H1 (cell line): Measurements from ENCODE around the gene DNAH1. TPM values are rescaled to one million over a fixed set of nuclear protein-coding genes. Genes with fewer than 3 reads are reported as not detected.
A peak's percentile ranks its signal among the peaks of the same experiment; 100 is the strongest.

Source experiments
- BACH1 ChIP-seq: IDR thresholded peaks from 2 replicates; pipeline ENCODE4 v1.6.1; 2012; ENCODE audit warnings: low read length, improper control_type of control experiment
- BRCA1 ChIP-seq: IDR thresholded peaks from 2 replicates; pipeline ENCODE4 v1.6.1; 2012; ENCODE audit warnings: low read depth, low read length, improper control_type of control experiment
- CBX8 ChIP-seq: fragments of 300-800, 300-1000 bp; sonication (generic); IDR thresholded peaks from 2 replicates; pipeline ENCODE4 v1.7.1; 2016; ENCODE audit warnings: low read depth, low read length, borderline replicate concordance
- CTBP2 ChIP-seq: IDR thresholded peaks from 2 replicates; pipeline ENCODE4 v1.7.0; 2011; ENCODE audit warnings: borderline replicate concordance, mild to moderate bottlenecking, moderate library complexity, mixed read lengths, low read length; ENCODE audit not compliant: insufficient read depth, insufficient read length
- FOSL1 ChIP-seq: IDR thresholded peaks from 2 replicates; pipeline ENCODE4 v1.6.1; 2011; ENCODE audit warnings: mild to moderate bottlenecking, low read depth, low read length, moderate library complexity; ENCODE audit not compliant: insufficient read depth
- GABPA ChIP-seq: IDR thresholded peaks from 2 replicates; pipeline ENCODE4 v1.6.1; 2011; ENCODE audit warnings: mild to moderate bottlenecking, low read length, moderate library complexity, borderline replicate concordance; ENCODE audit not compliant: insufficient read depth
- GTF2F1 ChIP-seq: IDR thresholded peaks from 2 replicates; pipeline ENCODE4 v1.6.1; 2012; ENCODE audit warnings: low read depth, low read length, improper control_type of control experiment, borderline replicate concordance
- HDAC6 ChIP-seq: IDR thresholded peaks from one replicate; pipeline ENCODE4 v1.7.1; 2012; ENCODE audit warnings: low read depth, mild to moderate bottlenecking, inconsistent platforms, low read length, moderate library complexity
- JUN ChIP-seq: IDR thresholded peaks from 2 replicates; pipeline ENCODE4 v1.6.1; 2011; ENCODE audit warnings: low read depth, mild to moderate bottlenecking, improper control_type of control experiment, low read length
- KDM4A ChIP-seq: IDR thresholded peaks from one replicate; pipeline ENCODE4 v1.7.1; 2012; ENCODE audit warnings: low read depth, mild to moderate bottlenecking, moderate library complexity, low read length, inconsistent platforms; ENCODE audit not compliant: severe bottlenecking
- KDM5A ChIP-seq: fragments of 200-600 bp; IDR thresholded peaks from 2 replicates; pipeline ENCODE4 v1.7.1; 2012; ENCODE audit warnings: mild to moderate bottlenecking, low read length, inconsistent platforms, mixed read lengths
- PHF8 ChIP-seq: fragments of 200-600 bp; sonication (generic); conservative IDR thresholded peaks from 2 replicates; pipeline ENCODE4 v1.7.1; 2012; ENCODE audit warnings: low read depth, mild to moderate bottlenecking, inconsistent platforms, low read length, moderate library complexity
- POU5F1 ChIP-seq: IDR thresholded peaks from 2 replicates; pipeline ENCODE4 v1.6.1; 2011; ENCODE audit warnings: low read depth, mild to moderate bottlenecking, low read length, moderate library complexity
- RFX5 ChIP-seq: IDR thresholded peaks from 2 replicates; pipeline ENCODE4 v1.6.1; 2011; ENCODE audit warnings: low read depth, low read length, improper control_type of control experiment, borderline replicate concordance
- SAP30 ChIP-seq: fragments of 300-600 bp; sonication (generic); IDR thresholded peaks from 2 replicates; pipeline ENCODE4 v1.7.1; 2012; ENCODE audit warnings: low read length, moderate library complexity, mild to moderate bottlenecking, inconsistent platforms; ENCODE audit not compliant: insufficient read depth, insufficient replicate concordance
- SIN3A ChIP-seq, 2 experiments: IDR thresholded peaks in 1 of 2; conservative IDR thresholded peaks in 1 of 2; 2 replicates each; pipeline ENCODE4 v1.6.1; 2011 to 2012; ENCODE audit warnings: low read length in 2 of 2, improper control_type of control experiment in 1 of 2, low read depth in 1 of 2, mild to moderate bottlenecking in 1 of 2
- SP1 ChIP-seq: IDR thresholded peaks from 2 replicates; pipeline ENCODE4 v1.6.1; 2011; ENCODE audit warnings: low read depth, low read length
- SRF ChIP-seq: IDR thresholded peaks from 2 replicates; pipeline ENCODE4 v1.6.1; 2011; ENCODE audit warnings: mild to moderate bottlenecking, low read depth, low read length, moderate library complexity
- TCF12 ChIP-seq: IDR thresholded peaks from 2 replicates; pipeline ENCODE4 v1.6.1; 2011; ENCODE audit warnings: low read depth, mild to moderate bottlenecking, low read length
- TEAD4 ChIP-seq: IDR thresholded peaks from 2 replicates; pipeline ENCODE4 v1.6.1; 2012; ENCODE audit warnings: low read depth, low read length, inconsistent platforms, mixed read lengths
- polyA plus RNA-seq, 7 experiments: library from polyadenylated mRNA; depleted of rRNA in 3 of 7; stranded (reverse) in 5 of 7; unstranded in 2 of 7; fragments of >200 nt in 5 of 7; fragments of 200-250 nt in 2 of 7; gene quantifications; 1 replicate in 5 of 7; 2 replicates in 1 of 7; 4 replicates in 1 of 7; pipeline versions ENCODE4 v1.2.1 to v1.2.3, GENCODE V29; 2011 to 2013; ENCODE audit warnings: missing spikeins in 2 of 7, mixed read lengths in 2 of 7
- total RNA-seq: library from RNA; stranded (reverse); fragmentation: NEBNext Ultra II Directional; extraction: Animal tissue kit (Norgen Biotek cat#: 25700); gene quantifications from 2 replicates; pipeline ENCODE4 v1.2.1, GENCODE V29; 2021
- TF ChIP-seq, protein P1 (sequence below): IDR thresholded peaks from 2 replicates; pipeline ENCODE4 v1.6.1; 2011; ENCODE audit warnings: low read length, improper control_type of control experiment

DNAH1 gene
- total and polyA plus RNA-seq, 2 of the 8 experiments (the other 6 are each of a cell fraction or from before 2014, with no cell fraction given): 1.0 to 1.5 TPM

GRCh38 chr3:52446631-52447511 lies 130.8 kb downstream of the DNAH1 start (continued):
- TF ChIP-seq SP1 (no peak), HDAC6 (no peak), SIN3A (conservative IDR thresholded peaks at IDR 0.05 in 1 of 2, IDR thresholded peaks at IDR 0.05 in 1 of 2; ENCODE audit: low read depth in 1 of 2, low read length in 2 of 2) (0 out of 4 replicates have a peak, but pooled peaks of 1 of the 2 experiments have one; percentile 59), CTBP2 (no peak), KDM4A (no peak), BRCA1 (no peak), SAP30 (no peak), CBX8 (no peak), BACH1 (peak; percentile 72), SRF (no peak), PHF8 (no peak), TCF12 (no peak), JUN (no peak), GABPA (no peak; the same call in 1 of the 2 replicates), RFX5 (no peak), TEAD4 (no peak), FOSL1 (no peak), KDM5A (no peak), GTF2F1 (no peak), POU5F1 (no peak)
- TF ChIP-seq, protein P1, sequence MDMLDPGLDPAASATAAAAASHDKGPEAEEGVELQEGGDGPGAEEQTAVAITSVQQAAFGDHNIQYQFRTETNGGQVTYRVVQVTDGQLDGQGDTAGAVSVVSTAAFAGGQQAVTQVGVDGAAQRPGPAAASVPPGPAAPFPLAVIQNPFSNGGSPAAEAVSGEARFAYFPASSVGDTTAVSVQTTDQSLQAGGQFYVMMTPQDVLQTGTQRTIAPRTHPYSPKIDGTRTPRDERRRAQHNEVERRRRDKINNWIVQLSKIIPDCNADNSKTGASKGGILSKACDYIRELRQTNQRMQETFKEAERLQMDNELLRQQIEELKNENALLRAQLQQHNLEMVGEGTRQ: no peak
